GM21528 (cell line): ENCODE results near the gene AATK.

Source experiments
- ATAC-seq: cut with Tn5 transposase; IDR thresholded peaks from one replicate; pipeline ENCODE4 v1.9.1; 2021; ENCODE audit warnings: mild to moderate bottlenecking, moderate library complexity; ENCODE audit not compliant: unreplicated experiment, low FRiP score

The AATK gene

GRCh38 chr17:81131486-81132196 lies 34.4 kb downstream of the AATK start:
- ATAC-seq, result no peak

DNA sequence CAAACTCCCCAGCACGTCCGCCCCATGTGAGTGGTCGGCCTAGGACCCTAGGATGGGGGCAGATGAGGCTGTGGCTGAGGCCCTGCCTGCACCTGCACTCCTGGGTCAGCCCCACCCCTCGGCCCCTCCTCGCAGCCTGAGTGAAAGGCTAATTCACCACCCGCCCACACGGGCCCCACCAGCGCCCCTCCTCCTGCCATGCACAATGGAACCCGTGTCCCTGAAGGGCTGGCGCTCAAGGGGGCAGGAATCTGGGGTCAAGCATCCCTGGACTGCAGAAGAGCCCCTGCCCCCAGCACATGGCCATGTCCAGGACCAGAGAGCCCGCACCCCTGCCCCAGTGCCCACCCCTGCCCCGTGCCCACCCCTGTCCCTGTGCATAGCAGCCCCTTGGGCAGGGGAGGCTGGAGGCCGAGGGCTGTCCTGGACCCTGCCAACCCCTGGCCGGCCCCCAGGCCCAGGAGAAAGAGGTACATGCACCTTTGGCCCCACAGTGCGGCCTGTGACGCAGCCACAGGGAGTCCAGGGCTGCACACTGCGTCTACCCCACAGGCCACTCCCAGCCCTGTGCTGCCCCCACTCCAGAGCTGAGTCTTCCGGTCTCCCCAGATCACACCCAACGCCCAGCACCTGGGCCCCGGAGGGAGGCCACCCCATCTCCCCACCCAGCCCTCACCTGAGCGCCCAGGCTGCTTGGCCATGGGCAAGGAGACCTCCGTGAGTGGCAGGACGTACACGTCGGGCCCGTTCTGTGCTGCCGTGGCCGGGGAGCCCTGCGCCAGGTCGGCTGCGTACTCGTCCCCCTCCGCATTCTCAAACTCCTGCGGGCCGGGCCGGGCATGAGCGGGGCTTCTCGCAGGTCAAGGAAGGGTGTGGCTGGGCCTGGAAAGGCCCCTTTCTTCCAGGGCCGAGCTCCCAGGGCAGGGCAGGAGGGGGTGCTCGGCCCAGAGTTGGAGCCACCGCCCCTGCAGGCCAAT lies 35.3 kb downstream of the AATK start:
- no peak for ATAC-seq

DNA sequence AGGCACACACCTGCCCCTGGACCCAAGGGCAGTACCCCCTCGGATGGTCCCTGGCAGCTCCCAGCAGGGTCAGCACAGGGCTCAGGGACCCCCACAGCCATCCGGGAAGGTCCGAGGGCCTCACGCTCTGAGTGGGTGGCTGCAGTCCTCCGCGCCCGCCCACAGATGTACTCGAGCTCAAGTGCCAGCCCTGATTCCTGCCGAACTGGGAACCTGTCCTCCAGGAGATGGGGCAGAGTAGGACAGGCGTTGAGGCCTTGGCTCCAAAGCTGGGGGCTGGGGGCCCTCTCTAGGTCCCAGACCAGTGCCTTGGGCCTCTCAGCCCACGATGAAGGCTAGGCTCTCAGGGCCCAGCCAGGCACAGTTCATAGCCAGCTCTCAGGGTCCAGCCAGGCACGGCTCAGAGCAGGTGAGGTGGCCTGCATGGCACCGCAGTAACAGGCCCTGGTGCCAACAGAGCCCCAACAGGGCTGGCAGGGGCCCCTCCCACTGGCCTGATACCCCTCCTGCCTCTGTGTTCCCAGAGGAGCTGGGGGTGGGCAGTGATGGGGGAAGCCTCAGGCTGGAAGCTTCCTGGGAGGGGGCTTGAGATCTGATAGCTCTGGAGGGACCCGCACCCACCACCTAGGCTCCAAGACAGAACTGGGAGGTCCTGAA lies 36.2 kb downstream of the AATK start:
- no peak for ATAC-seq

GRCh38 chr17:81129289-81129688 lies 36.7 kb downstream of the AATK start:
- ATAC-seq, result no peak

DNA sequence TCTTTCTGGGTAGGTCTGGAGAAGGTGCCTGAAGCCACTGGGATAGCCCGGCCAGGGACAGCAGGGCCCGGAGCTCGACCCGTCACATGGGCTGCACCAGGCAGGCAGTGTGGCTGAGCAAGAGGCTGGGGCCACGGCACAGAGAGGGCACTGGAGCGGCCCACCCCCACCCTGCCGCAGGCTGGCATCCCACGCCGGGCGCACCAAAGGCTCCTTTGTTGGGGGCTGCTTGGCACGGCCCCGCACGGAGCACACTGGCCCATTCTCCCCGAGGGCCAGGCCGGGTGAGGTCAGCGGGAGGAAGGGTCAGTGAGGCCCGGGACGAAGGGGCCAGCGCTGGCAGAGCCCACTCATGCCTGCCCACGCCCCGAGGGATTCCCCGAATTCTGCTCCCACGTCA lies 37.2 kb downstream of the AATK start:
- ATAC-seq, result no peak

DNA sequence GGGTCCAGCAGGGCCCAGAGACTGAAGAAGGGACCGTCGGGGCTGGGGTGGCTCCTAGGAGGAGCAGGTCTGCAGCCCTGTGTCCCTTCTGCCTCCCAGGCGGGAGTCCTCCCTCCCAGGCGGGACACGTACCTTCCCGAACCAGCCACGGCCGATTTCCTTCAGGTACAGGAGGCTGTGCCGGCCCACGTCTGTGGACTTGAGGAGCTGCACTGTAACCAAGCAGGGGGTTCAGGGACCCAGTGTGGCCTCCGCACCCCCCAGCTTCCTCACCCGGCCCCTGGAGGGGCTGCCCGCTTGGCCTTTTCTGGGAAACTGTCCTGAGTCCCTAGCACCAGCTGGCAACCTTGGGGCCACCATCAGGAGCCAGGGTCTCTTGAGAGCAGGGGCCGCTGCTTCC lies 37.7 kb downstream of the AATK start:
- ATAC-seq, result no peak

DNA sequence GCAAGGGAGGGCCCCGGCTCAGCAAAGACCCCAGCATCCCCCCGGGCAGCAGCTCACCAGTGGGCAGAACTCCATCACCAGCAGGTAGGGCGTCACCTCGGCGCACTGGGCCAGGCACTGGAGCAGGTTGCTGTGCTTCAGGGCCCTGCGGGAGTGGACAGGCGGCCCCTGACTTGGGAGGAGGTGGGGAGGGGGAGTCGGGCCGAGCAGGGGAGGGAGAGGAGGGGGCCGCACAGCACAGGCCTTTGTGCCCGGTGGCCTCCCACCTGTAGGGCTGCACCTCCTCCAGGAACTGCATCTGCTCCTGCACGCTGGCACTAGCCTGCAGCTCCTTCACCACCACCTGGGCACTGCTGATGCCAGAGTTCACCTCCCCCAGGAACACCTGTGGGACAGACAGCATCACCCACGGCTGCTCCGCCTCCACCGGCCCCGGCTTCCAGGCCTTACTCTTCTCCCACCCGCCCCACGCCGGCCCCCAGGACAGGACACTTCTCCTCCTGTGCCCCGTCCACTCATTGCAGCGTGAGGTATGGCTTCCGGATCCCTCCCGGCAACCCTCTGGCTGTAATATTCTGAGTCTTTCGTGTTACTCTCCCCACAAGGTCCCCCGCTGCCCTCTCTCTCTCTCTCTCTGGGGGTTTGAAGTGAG lies 38.4 kb downstream of the AATK start:
- ATAC-seq, result no peak

DNA sequence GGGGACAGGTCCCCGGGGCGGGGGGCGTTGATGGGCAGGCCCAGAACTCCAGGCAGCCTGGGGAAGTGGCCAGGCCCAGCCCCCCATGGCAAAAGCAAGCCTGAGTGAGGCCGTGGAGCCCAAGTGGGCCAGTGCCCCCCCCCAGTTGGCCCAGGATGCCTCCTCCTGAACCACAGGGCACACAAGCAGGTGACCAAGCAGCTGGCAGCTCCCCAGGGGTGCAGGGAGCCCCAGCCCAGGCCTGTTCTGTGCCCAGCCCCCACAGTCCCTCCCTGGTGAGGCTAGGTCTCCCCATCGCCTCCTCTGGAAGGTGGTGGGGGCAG lies 38.9 kb downstream of the AATK start:
- no peak for ATAC-seq

DNA sequence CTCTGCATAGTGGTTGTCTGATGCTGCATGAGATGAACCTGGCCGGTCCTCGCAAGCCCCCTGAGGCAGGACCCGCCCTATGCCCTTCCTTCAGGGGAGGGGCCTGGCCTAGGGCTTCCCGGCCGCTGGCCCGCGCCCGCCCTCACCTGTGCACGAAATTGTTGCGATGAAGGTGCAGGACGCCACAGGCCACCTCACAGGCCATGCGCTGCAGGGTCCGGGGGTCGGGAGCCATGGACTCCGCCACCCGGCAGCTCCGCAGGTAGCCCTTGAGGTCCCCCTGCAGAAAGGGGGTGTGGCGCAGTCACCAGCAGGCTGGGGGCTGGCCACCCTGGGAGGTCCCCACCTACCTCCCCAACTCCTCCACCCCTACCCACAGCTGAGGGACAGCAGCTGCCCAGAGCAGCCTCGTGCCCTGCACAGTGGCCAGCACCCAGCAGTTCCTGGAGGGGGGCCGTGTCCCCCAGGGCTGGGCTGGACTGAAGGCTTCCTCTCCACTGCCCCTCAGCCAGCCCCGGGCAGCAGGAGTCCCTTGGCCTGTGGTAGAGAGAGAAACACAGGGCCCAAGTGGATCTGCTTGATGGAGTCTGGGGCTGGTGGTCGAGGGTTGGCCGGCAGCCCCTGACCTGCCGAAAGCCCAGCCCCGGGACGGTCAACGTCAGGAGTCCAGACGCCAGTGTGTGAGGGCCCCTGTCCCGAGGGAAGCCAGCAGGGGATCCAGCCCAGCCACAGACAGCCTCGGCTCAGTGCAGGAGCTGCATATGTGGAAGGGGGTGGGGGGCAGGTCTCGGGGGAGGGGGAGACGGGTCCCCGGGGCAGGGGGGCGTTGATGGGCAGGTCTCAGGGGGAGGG lies 39.5 kb downstream of the AATK start:
- no peak for ATAC-seq

GRCh38 chr17:81125573-81126081 lies 40.4 kb downstream of the AATK start:
- ATAC-seq, result no peak

DNA sequence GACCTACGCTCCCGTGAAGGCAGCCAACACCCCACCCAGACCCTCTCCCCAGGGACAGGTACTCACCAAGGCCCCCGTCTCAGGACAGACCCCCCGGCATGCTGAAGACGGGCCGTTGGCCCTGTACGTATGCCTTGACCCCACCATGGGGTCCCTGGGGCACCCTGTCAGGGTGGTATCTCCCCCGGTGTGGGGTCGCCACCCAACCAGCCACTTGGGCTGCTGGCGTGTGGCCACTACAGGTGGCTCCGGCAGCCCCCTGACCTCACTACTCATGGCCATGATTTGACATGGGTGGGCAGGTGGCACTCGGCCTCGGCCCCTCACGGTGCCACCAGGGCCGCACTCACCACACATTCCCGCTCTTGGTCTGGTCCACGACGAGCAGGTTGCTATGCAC lies 41.6 kb downstream of the AATK start:
- ATAC-seq, result no peak

DNA sequence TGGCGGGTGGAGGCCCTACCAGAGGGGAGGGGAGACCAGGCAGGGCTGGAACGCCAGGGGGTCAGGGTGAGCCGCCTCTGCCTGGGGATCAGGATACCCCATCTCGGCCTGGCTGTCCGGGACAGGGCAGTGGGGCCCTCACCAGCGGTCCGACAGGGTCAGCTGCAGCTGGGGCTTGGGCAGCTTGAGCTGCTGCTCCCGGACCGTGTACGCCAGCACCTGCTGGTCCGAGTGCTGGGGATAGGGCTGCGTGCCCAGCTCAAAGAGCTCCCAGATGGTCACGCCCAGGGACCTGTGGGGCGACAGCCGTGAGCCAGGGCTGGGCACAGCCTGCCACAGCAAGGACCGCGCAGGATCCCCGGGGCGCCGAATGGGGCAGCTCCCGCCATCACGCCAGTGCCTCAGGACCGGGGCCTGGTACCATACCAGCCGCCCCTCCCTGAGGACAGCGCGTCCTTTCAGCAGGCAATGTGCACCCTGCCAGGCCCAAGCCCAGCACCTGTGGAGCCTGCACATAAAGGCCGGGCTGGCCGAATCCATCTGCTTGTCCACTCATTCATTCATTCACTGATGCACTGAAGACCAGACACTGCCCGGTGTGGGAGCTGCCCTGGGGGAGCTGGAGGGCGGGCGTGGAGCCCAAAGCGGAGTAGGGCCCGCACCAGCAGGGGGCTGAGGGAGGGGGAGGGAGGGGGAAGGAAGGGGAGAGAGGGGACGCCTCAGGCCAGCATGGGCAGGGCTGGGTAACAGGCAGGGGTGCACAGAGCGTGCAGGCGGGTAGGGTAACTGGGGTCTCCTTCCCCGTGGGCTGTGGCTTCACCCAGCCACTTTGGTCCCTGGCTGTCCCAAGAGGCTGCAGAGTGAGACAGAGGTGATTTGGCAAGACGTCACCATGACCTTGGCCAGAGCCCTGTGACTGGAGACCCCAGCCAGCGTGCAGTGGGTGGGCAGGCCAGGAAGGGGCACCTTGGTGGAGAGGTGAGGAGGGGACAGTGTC lies 42.7 kb downstream of the AATK start:
- ATAC-seq, result no peak

- ATAC-seq, result no peak
Measured at GRCh38 chr17:81121841-81122733, 43.9 kb downstream of the AATK start.

DNA sequence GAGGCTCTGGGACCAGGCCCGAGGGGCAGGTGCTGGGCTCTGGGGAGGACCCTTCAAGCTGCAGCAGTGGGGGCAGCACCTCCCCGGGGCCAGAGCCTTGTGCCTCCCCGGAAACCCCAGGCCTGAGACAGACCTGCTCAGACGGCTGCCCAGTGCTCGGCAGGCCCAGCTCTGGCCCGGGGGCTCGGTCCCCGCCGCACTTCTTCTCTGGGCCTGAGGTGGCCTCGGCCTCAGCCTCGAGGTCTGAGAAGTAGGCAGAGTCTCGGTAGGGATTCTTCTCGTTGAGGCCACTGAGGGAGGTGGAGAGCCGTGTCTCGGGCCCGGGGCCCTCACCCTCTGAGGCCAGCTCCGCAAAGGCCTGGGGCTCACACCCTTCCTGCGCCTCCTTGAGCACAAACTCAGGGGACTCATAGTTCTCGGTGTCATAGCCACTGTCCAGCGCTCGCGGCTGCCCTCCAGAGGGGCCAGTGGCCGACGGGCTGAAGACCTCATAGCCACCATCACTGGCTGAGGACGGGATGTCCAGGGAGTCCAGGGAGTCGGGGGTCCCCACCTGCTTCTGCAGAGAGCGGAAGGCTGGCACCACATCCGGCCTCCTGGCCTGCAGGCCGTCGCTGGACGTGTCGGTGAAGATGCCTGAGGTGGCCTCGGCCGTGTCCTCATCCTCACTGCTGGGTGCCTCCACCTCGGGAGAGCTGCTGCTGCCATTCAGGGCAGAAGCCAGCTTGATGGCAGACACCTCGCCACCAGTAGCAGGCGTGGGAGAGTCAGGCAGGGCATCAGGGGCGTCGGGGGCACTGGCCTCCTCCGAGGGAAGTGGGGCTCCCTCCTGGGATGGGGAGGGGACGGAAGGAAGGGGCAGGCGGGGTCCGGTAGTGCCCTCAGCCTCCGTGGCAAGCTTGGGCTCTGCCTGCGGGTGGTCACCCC lies 45.1 kb downstream of the AATK start:
- no peak for ATAC-seq

DNA sequence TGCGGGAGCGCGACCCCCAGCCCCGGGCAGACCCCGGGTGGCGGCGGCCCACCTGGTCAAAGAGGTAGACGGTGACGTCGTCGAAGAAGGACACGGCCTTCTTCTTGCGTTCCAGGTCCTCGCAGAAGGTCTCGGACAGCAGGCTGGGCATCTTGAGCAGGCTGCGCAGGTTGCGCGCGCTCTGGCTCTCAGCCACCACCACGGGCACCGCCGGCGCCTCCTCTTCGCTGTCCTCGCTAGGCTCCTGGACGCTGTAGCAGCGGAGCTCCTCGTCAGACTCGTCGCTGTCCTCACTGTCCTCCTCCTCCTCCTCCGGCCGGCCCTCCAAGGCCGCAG lies 45.9 kb downstream of the AATK start:
- ATAC-seq, result no peak

DNA sequence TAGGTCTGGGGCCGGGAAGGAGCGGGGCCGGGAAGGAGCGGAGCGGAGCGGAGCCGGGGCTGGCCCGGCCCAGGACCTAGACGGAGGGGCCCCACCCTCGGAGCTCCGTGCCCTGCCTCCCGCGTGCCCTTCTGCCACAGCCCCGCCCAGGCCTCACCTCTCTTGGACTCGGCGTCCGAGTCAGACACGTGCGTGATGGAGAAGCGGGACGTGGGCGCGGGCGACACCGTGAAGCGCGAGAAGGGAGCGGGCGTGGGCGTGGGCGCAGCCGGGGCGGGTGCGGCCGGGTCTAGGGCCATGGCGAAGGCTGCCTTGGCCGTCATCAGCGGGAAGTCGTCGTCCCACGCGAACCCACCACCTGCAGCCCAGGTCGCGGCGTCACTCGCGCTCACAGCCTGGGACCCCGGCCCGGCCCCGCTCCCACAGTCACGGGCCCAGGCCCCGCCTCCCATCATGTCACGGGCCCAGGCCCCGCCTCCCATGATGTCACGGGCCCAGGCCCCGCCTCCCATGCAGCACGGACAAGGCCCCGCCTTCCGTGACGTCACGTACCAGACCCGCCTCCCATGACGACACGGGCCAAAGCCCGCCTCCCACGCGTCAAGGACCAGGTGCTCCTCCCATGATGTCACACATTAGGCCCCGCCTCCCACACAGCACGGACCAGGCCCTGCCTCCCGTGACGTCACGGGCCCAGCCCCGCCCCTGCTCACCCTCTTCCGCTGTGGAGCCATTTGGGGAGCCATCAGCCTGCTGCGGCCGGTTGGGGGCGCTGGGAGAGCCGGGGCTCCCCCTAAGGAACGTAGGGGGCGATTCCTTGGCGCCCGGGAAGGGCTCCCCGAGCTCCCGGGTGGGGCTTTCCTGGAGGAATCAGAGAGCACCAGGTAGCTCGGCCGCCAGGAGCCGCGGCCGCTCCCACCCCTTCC lies 46.5 kb downstream of the AATK start:
- no peak for ATAC-seq
